ENCODE results near the gene SEMA5A.

The SEMA5A gene

GRCh38 chr5:9284272-9284671, 261.6 kb downstream of the SEMA5A start:
- DNase-seq (ENCODE audit: low read depth in 1 of 2, low spot score in 1 of 2), result no peak

DNA sequence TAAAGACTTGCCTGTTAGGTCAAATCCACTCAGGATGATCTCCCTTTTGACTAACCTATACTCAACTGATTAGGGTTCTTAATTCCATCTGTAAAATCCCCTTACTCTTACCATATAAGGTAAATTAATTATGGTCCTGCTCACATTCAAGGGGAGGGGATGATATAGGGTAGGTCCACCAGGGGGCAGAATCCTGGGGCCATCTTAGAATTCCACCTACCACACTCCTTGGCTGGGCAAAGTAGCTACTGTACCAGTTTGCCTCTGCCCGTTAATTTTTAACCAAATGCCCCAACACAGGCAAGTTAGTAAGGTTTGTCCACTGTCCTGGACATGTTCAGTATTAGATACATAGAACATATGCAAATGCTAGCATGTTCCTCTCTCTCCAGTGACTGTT, 262.4 kb downstream of the SEMA5A start:
- DNase-seq (ENCODE audit: low read depth in 1 of 2, low spot score in 1 of 2), result no peak

- no peak for DNase-seq (ENCODE audit: low read depth in 1 of 2, low spot score in 1 of 2)
Observed at GRCh38 chr5:9283021-9283420, 262.9 kb downstream of the SEMA5A start.

- DNase-seq (ENCODE audit: low read depth in 1 of 2, low spot score in 1 of 2), result no peak
Observed at GRCh38 chr5:9282211-9282610, 263.7 kb downstream of the SEMA5A start.

GRCh38 chr5:9279774-9280173, 266.1 kb downstream of the SEMA5A start:
- DNase-seq (ENCODE audit: low read depth in 1 of 2, low spot score in 1 of 2), result no peak

DNA sequence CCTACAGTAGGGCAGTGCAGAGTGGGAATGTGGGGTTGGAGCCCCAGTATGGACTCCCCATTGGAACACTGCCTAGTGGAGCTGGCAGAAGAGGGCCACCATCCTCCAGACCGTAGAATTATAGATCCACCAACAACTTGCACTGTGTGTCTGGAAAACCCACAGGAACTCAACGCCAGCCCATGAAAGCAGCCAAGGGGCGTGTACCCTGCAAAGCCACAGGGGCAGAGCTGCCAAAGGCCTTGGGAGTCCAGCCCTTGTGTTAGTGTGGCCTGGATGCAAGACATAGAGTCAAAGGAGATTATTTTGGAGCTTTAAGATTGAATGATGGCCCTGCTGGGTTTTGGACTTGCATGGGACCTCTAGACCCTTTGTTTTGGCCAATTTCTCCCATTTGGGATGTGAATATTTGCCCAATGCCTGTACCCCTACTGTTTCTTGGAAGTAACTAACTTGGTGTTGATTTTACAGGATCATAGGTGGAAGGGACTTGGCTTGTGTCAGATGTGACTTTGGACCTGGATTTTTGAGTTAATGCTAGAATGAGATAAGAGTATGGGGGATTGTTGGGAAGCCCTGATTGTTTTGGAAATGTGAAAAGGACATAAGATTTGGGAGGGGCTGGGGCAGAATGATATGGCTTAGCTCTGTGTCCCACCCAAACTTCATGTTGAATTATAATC, 266.8 kb downstream of the SEMA5A start:
- no peak for DNase-seq (ENCODE audit: low read depth in 1 of 2, low spot score in 1 of 2)

GRCh38 chr5:9269014-9269413, 276.9 kb downstream of the SEMA5A start:
- DNase-seq (ENCODE audit: low read depth in 1 of 2, low spot score in 1 of 2), result no peak

DNA sequence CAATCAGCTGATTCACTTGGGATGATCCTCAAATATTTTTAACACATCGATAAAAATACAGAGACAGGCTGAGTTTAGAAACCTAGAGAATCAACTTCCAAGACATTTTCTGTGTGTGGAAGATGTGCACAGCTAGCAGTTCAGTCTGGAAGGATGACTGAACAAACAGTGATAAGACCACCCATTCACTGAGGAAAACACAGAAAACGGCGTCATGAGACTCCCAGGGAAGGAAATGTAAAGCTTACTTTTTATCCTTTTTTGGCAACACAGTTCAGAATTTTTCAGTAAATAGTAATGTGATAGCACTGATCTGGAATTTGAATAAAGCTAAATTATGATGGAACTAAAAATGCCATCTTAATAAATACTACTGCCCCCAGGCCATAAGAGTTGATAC, 277.6 kb downstream of the SEMA5A start:
- no peak for DNase-seq (ENCODE audit: low read depth in 1 of 2, low spot score in 1 of 2)

- DNase-seq (ENCODE audit: low read depth in 1 of 2, low spot score in 1 of 2), result no peak
Observed at GRCh38 chr5:9265441-9266287, 280.2 kb downstream of the SEMA5A start.

- no peak for DNase-seq (ENCODE audit: low read depth in 1 of 2, low spot score in 1 of 2)
Observed at GRCh38 chr5:9264301-9264700, 281.6 kb downstream of the SEMA5A start.

DNA sequence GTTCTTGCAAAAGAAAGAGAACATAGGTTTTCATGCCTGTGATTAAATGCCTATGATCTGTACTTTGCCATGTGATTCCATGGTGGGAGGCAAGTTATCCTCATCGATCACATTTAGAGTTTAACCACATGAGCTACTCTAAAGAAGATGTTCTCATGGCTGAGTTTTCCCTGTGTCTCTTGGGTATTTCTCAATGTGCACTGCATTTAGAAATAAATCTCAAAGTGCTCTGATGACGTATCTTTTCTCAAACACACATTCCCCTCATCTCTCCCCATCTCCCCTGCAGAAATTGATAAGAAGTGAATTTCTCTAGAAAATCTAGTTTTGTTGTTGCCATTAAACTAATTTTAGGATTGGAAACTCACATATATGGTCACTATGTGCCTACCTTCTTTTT, 282.2 kb downstream of the SEMA5A start:
- DNase-seq (ENCODE audit: low read depth in 1 of 2, low spot score in 1 of 2), result no peak

DNA sequence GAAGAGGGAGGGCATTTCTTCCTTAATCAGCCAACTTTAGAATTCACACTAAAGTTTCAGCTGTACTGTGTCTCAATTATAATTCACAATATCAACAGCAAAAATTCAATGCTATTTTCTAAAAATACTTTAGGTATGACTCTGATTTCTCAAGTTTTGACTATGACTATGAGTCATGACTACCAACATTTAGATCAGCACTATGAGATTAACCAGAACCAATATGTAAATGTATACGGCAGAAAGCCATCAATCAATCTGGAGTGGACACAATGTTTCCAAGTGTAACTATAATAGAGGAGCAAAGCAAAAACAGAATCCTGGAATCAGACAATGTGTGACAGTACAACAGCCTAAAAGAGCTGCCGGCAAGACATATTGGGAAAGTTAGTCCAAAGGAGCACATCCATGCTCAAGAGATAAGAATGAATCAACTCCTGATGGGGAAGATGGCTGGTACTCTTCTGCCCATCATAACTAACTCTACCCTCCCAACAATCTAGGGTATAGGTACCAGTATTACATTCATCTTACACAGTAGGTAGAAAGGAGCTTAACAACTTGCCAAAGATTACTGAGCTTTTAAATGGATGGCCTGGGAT, 294.4 kb downstream of the SEMA5A start:
- no peak for DNase-seq (ENCODE audit: low read depth in 1 of 2, low spot score in 1 of 2)

DNA sequence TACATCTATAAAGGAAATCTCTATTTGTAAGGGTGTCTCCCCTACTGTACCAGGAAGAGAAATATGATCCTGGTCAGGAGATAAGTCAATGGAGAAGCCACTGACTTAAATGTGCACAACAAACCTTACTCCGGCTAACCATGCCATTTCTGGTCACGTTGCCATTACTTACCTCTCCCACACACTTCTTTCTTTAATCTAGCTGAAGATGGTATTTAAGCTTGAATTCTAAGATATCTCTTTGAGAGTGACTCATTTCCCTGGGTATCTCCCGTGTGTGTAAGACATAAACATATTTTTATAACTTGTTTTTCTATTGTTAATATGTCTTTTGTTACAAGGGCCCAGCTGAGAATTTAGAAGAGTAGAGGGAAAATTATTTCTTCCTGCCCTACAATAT, 296.6 kb downstream of the SEMA5A start:
- DNase-seq (ENCODE audit: low read depth in 1 of 2, low spot score in 1 of 2), result no peak

GRCh38 chr5:9245071-9245470, 300.8 kb downstream of the SEMA5A start:
- DNase-seq (ENCODE audit: low read depth in 1 of 2, low spot score in 1 of 2), result no peak

GRCh38 chr5:9244417-9244816, 301.5 kb downstream of the SEMA5A start:
- DNase-seq (ENCODE audit: low read depth in 1 of 2, low spot score in 1 of 2), result no peak

DNA sequence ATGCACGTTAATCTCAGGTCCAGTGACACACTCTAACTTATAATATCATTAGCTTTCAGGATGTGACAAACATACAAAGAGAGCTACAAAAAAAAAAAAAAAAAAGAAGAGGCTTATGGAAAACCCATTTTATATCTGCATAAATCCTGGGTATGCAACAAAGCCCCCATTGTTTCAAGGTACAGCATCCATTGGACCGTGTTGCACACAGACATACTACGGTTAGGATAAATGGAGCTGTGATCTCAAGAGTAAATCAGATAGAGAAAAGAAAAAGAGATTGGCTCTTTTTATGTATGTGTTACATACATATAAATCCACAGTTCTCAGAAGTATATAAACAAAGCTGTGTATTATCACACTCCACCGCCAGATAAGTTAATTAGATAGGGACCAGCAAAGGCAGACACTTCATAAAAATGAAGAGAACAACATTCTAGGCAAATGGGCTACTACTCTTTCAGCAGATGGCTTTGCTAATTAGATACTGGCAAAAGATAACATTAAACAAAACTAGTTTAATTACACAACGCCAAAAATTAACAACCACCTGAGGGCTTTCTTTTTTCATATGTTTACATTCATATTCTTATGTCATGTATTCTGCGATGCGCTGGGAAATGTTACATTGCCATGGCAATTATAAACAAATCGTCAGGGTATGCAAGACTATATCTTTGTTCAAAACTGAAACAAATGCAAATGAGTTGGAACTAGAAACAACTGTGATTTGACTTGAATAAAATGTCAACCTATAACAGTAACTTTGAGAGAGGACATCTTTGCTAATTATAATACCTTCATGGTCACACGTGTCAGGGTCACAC, 304.2 kb downstream of the SEMA5A start:
- no peak for DNase-seq (ENCODE audit: low read depth in 1 of 2, low spot score in 1 of 2)

DNA sequence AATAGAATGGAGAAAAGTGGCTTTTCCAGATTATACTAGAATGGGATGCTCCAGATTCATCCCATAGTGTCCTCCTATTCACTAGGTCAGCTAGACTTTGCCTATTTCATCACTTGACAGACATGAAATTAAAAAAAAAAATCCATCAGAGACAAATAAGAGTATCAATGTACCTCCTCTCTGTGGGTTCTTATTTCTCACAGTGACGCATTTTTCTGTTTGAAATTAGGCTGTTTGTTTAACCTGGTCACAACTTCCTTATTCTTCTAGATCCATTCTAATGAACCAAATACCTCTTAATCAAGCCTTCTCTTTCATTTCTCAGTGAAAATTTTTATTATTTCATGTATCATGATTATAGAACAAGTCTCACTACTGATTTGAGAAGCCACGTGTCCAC, 305.4 kb downstream of the SEMA5A start:
- no peak for DNase-seq (ENCODE audit: low read depth in 1 of 2, low spot score in 1 of 2)

GRCh38 chr5:9239626-9240025, 306.2 kb downstream of the SEMA5A start:
- DNase-seq (ENCODE audit: low read depth in 1 of 2, low spot score in 1 of 2), result no peak

GRCh38 chr5:9239071-9239470, 306.8 kb downstream of the SEMA5A start:
- DNase-seq (ENCODE audit: low read depth in 1 of 2, low spot score in 1 of 2), result no peak

- DNase-seq (ENCODE audit: low read depth in 1 of 2, low spot score in 1 of 2), result no peak
Observed at GRCh38 chr5:9233712-9234111, 312.2 kb downstream of the SEMA5A start.

DNA sequence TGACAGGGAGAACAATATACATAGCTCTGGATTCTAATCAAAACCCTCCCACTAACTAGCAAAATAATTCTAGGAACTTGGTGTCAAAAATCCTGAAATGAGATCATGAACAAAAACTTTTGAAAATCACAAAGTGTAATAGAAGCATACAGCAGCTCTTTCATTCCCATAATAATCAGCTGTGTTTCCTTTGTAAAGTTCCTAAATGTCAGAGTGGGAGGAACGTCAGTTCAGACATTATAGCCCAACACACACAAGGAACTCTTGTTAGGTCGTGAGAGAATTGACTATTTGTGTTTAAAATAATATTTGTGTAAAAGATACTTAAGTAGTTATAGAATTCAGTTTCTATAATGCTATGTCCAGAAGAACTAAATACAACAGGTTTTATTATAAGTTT, 312.8 kb downstream of the SEMA5A start:
- DNase-seq (ENCODE audit: low read depth in 1 of 2, low spot score in 1 of 2), result no peak

Data from activated CD4-positive, alpha-beta T cell treated with anti-CD3 and anti-CD28 coated beads, Interleukin-2, amount 50 U/mL, for 24 hours (primary cell).